Activated gamma-delta T cell (primary cell): Measurements from ENCODE around the gene KLF4.

ENCODE experiments used
- DNase-seq: peaks from one replicate; lab custom pipeline; 2025; lab: John Stamatoyannopoulos, UW

The KLF4 gene

GRCh38 chr9:107447834-107448233 is 41.7 kb downstream of the KLF4 start:
- DNase-seq, result no peak

- no peak for DNase-seq
Observed at GRCh38 chr9:107447081-107447480, 42.5 kb downstream of the KLF4 start.

- DNase-seq, result no peak
Observed at GRCh38 chr9:107446491-107446890, 43.1 kb downstream of the KLF4 start.

GRCh38 chr9:107443786-107444185 is 45.8 kb downstream of the KLF4 start:
- DNase-seq, result no peak

- DNase-seq, result no peak
Observed at GRCh38 chr9:107439991-107440456, 49.5 kb downstream of the KLF4 start.

GRCh38 chr9:107438211-107439031 is 51.1 kb downstream of the KLF4 start:
- DNase-seq, result no peak

GRCh38 chr9:107437716-107438115 is 51.9 kb downstream of the KLF4 start:
- no peak for DNase-seq

- no peak for DNase-seq
Observed at GRCh38 chr9:107435415-107435814, 54.2 kb downstream of the KLF4 start.
